Placental epithelial cell (primary cell): ENCODE measurements around the gene IFNGR1. TPM values are rescaled to one million over a fixed set of nuclear protein-coding genes. Genes with fewer than 3 reads are reported as not detected.

ENCODE experiments used
- total RNA-seq: library from RNA; depleted of rRNA; stranded (reverse); fragments of >200 nt; gene quantifications from 2 replicates; pipeline ENCODE4 v1.2.3, GENCODE V29; 2012

Gene IFNGR1
- 34.2 and 69.3 TPM in 2 replicates for total RNA-seq

DNA sequence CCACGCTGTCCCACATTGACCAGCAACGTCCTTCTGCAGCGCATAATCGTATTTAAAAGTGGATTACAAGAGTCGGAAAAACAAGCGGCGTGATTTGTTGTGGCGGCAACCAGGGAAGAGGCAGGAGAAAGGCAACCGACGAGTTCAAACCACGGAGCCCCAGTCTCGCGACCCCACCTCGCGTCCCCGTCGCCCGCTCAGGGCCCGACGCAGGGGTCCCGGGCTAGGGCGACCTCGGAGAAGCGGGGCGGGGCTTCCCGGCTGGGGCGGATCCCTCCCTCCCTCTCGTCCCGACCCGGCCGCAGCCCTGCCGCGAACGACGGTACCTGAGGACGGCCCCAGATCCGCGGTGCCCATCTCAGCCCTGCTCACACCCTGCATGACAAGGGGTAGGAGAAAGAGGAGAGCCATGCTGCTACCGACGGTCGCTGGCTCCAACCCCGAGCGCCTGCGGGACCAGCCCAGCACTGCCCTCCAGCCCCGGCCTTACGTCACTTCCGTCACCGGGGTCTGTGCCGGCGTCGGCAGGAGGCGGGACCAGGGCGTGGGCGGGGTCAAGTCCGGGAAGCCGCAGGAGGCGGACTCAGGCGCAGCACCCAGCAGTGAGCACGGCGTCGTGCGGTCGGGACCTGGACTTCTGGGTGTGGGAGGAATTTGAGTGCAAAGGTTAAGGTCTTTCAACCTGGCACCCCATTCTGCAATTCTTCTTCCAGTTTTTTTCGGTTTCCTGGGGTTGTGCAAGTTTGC is at the start of gene IFNGR1:
TSS of gene IFNGR1 (minus strand) at position 469 of the 747 bp plus-strand sequence. CDS start at position 411, 58 bp downstream.

GRCh38 chr6:137173501-137173900 is 45.7 kb downstream of the IFNGR1 start, which contains the start of gene IL22RA2:
TSS of gene IL22RA2 (minus strand) at chr6:137173644. CDS start at chr6:137161749, 11,895 bp downstream.

Other genes starting within 250 kb of the IFNGR1 start
- gene IL20RA, start 174.4 kb downstream of the IFNGR1 start, total RNA-seq, result not detected in 2 replicates
- not detected in 2 replicates for gene IL22RA2, start 45.7 kb downstream of the IFNGR1 start, total RNA-seq